MM.1S (cell line): ENCODE data around the gene NF2.

Experiments
- DNase-seq: peaks from one replicate; pipeline ENCODE4 v3.0.0-alpha.2; 2015
- H2AFZ ChIP-seq: fragments of 300-600 bp; sonication (generic); 2 replicates; pipeline ENCODE4 v1.6.0; 2016; ENCODE audit warnings: antibody characterized with exemption, low read length
- H3F3A ChIP-seq: fragments of 300-600 bp; sonication (generic); 2 replicates; pipeline ENCODE4 v1.6.1; 2016; ENCODE audit warnings: mild to moderate bottlenecking, antibody characterized with exemption, low read length, moderate library complexity, mixed read lengths; ENCODE audit not compliant: insufficient read depth
- H3K27ac ChIP-seq: fragments of 300-600 bp; sonication (generic); 2 replicates; pipeline ENCODE4 v1.5.1; 2016; ENCODE audit warnings: mild to moderate bottlenecking, low read length
- H3K27me3 ChIP-seq: fragments of 300-600 bp; sonication (generic); replicated peaks from 2 replicates; pipeline ENCODE4 v1.6.0; 2016; ENCODE audit warnings: low read length; ENCODE audit not compliant: insufficient read depth
- H3K36me3 ChIP-seq: fragments of 300-600 bp; sonication (generic); replicated peaks from 2 replicates; pipeline ENCODE4 v1.6.1; 2016; ENCODE audit warnings: mild to moderate bottlenecking, low read length, mixed read lengths; ENCODE audit not compliant: insufficient read depth
- H3K4me1 ChIP-seq: fragments of 300-600 bp; sonication (generic); 2 replicates; pipeline ENCODE4 v1.6.1; 2016; ENCODE audit warnings: low read length, mixed read lengths
- H3K4me2 ChIP-seq: fragments of 300-600 bp; sonication (generic); 2 replicates; pipeline ENCODE4 v1.6.0; 2016; ENCODE audit warnings: low read depth, low read length
- H3K4me3 ChIP-seq: fragments of 300-600 bp; sonication (generic); 2 replicates; pipeline ENCODE4 v1.5.1; 2016; ENCODE audit warnings: low read length, mixed read lengths
- H3K79me2 ChIP-seq: fragments of 300-600 bp; sonication (generic); 2 replicates; pipeline ENCODE4 v1.6.1; 2016; ENCODE audit warnings: mixed run types, low read length, mixed read lengths
- H3K9ac ChIP-seq: fragments of 300-600 bp; sonication (generic); 2 replicates; pipeline ENCODE4 v1.6.1; 2016; ENCODE audit warnings: low read length, mixed read lengths
- H3K9me2 ChIP-seq: fragments of 300-600 bp; sonication (generic); replicated peaks from 2 replicates; pipeline ENCODE4 v1.6.1; 2016; ENCODE audit warnings: mild to moderate bottlenecking, low read length, mixed read lengths; ENCODE audit not compliant: insufficient read depth
- H3K9me3 ChIP-seq: fragments of 300-600 bp; sonication (generic); replicated peaks from 2 replicates; pipeline ENCODE4 v1.6.1; 2016; ENCODE audit warnings: mild to moderate bottlenecking, low read length, mixed read lengths; ENCODE audit not compliant: insufficient read depth
- H4K20me1 ChIP-seq: fragments of 300-600 bp; sonication (generic); 2 replicates; pipeline ENCODE4 v1.6.1; 2016; ENCODE audit warnings: mild to moderate bottlenecking, low read length, moderate library complexity, mixed read lengths; ENCODE audit not compliant: insufficient read depth
- CTCF ChIP-seq: fragments of 300-600 bp; sonication (generic); IDR thresholded peaks from 2 replicates; pipeline ENCODE4 v1.5.1; 2016; ENCODE audit warnings: antibody characterized with exemption, low read length, mixed read lengths
- EZH2 ChIP-seq: fragments of 300-600 bp; sonication (generic); optimal IDR thresholded peaks from 2 replicates; pipeline ENCODE3; 2017; ENCODE audit warnings: low read depth, mild to moderate bottlenecking, antibody characterized with exemption, low read length, mixed read lengths
- EZH2phosphoT487 ChIP-seq: fragments of 300-600 bp; sonication (generic); IDR thresholded peaks from 2 replicates; pipeline ENCODE4 v1.6.1; 2018; ENCODE audit warnings: antibody characterized with exemption, low read length

NF2 gene

GRCh38 chr22:29700900-29701154 is 97.4 kb downstream of the NF2 start:
- no peaks in the 10 kb centered on the region for H4K20me1 ChIP-seq
- no peaks in the 10 kb centered on the region for H3K9me2 ChIP-seq
- H3K27ac ChIP-seq = no peak overlapping the region
- no peaks in the 10 kb centered on the region for H3F3A ChIP-seq
- no peaks in the 10 kb centered on the region for H3K4me1 ChIP-seq
- no peak overlapping the region for H3K9ac ChIP-seq
- no peaks in the 10 kb centered on the region for H3K36me3 ChIP-seq
- no peak for TF ChIP-seq EZH2
- TF ChIP-seq CTCF = no peak
- no peak for TF ChIP-seq EZH2phosphoT487
- no peaks in the 10 kb centered on the region for H3K9me3 ChIP-seq
- H3K27me3 ChIP-seq = no peaks in the 10 kb centered on the region
- H3K4me2 ChIP-seq = no peak overlapping the region
- no peaks in the 10 kb centered on the region for H3K79me2 ChIP-seq
- H2AFZ ChIP-seq = no peak overlapping the region
- H3K4me3 ChIP-seq = no peak overlapping the region
- no peak for DNase-seq

GRCh38 chr22:29701155-29701999 is 97.9 kb downstream of the NF2 start:
- no peaks in the 10 kb centered on the region for H3K36me3 ChIP-seq
- H3K4me1 ChIP-seq = no peaks in the 10 kb centered on the region
- no peaks in the 10 kb centered on the region for H3K9me3 ChIP-seq
- no peaks in the 10 kb centered on the region for H4K20me1 ChIP-seq
- H3K9me2 ChIP-seq = no peaks in the 10 kb centered on the region
- no peak for DNase-seq
- TF ChIP-seq EZH2phosphoT487 (no peak), CTCF (no peak), EZH2 (no peak)
- H3K4me2 ChIP-seq = no peak overlapping the region
- H3F3A ChIP-seq = no peaks in the 10 kb centered on the region
- no peak overlapping the region for H3K4me3 ChIP-seq
- H3K27ac ChIP-seq = no peak overlapping the region
- no peak overlapping the region for H3K9ac ChIP-seq
- no peaks in the 10 kb centered on the region for H3K27me3 ChIP-seq
- H3K79me2 ChIP-seq = no peaks in the 10 kb centered on the region
- H2AFZ ChIP-seq = no peak overlapping the region

- DNase-seq = no peak
- Histone ChIP-seq H3K4me2 (no peak overlapping the region), H3K9ac (no peak overlapping the region), H3K9me2 (no peaks in the 10 kb centered on the region), H3K79me2 (no peaks in the 10 kb centered on the region), H3K4me1 (no peaks in the 10 kb centered on the region), H4K20me1 (no peaks in the 10 kb centered on the region), H3F3A (no peaks in the 10 kb centered on the region), H2AFZ (no peak overlapping the region), H3K36me3 (no peaks in the 10 kb centered on the region), H3K27ac (no peak overlapping the region), H3K9me3 (no peaks in the 10 kb centered on the region), H3K4me3 (no peak overlapping the region), H3K27me3 (no peaks in the 10 kb centered on the region)
- TF ChIP-seq EZH2phosphoT487 (no peak), EZH2 (no peak), CTCF (no peak)
Observed at GRCh38 chr22:29702000-29702930, 98.8 kb downstream of the NF2 start.
